Esophagus squamous epithelium (tissue), 5 donors: ENCODE data around the gene TMEM106B. TPM values are rescaled to one million over a fixed set of nuclear protein-coding genes. Genes with fewer than 3 reads are reported as not detected.

Experiments used
- DNase-seq: peaks from one replicate; lab custom pipeline; 2025; lab: John Stamatoyannopoulos, UW
- H3K27ac ChIP-seq, 4 donors: fragments of 200-600 bp; sonication (generic); one replicate each; pipeline ENCODE4 v1.5.1; 2016 to 2019; ENCODE audit warnings: mild to moderate bottlenecking in 1 of 4
- H3K27me3 ChIP-seq, 4 donors: fragments of 200-600 bp; sonication (generic); 1 replicate in 3 of 4; 2 replicates in 1 of 4; pipeline versions ENCODE4 v1.5.1 to v1.6.0; 2017 to 2021; ENCODE audit warnings: antibody characterized with exemption in 1 of 4
- H3K36me3 ChIP-seq, 3 donors: fragments of 200-600 bp; sonication (generic); one replicate each; pipeline ENCODE4 v1.5.1; 2016 to 2019
- H3K4me1 ChIP-seq, 3 donors: fragments of 200-600 bp; sonication (generic); one replicate each; pipeline ENCODE4 v1.5.1; 2017 to 2019
- H3K4me3 ChIP-seq, 4 donors: fragments of 200-600 bp; sonication (generic); 1 replicate in 3 of 4; 2 replicates in 1 of 4; pipeline ENCODE4 v1.5.1; 2016 to 2019; ENCODE audit warnings: mild to moderate bottlenecking in 2 of 4, moderate library complexity in 1 of 4
- H3K9me3 ChIP-seq, 3 donors: fragments of 200-600 bp; sonication (generic); one replicate each; pipeline ENCODE4 v1.5.1; 2016 to 2019
- CTCF ChIP-seq, 6 experiments: fragments of 450-650 bp in 4 of 6; fragments of 200-600 bp in 2 of 6; sonication (generic) in 2 of 6; IDR thresholded peaks; one replicate each; pipeline ENCODE4 v1.5.1; 2016 to 2019; ENCODE audit warnings: antibody characterized with exemption in 6 of 6, mild to moderate bottlenecking in 4 of 6, moderate library complexity in 4 of 6
- POLR2A ChIP-seq, 4 donors: fragments of 450-650 bp; IDR thresholded peaks; one replicate each; pipeline ENCODE4 v1.6.1; 2017; ENCODE audit warnings: antibody characterized with exemption in 4 of 4, mild to moderate bottlenecking in 4 of 4, moderate library complexity in 3 of 4
- WGBS, 2 donors: methylation state at CpG; one replicate each; pipeline ENCODE4 v1.1.5; 2018; 5-methylcytosine and 5-hydroxymethylcytosine counted together
- intact Hi-C: fragments of 100-400 bp; cut with DNase I; formaldehyde crosslinking; loops from one replicate; pipeline ENCODE4 v1.15.0; 2022
- total RNA-seq, 4 donors: library from RNA; depleted of rRNA; stranded (reverse); fragments of >200 nt; gene quantifications; one replicate each; pipeline ENCODE4 v1.1.0, GENCODE V29; 2016
- donor health status: DM: yes; HTN: yes; CAD: no.

Gene TMEM106B
- total RNA-seq, 4 donors from 2014 or later: 17.7 to 47.7 (median 39.7) TPM

- Histone ChIP-seq H3K9me3 (no peaks in the 10 kb centered on the region), H3K36me3 (no peaks in the 10 kb centered on the region)
- WGBS, 2 donors: 76 to 89% methylated on average over 1 of the region's 1 CpG
Observed at GRCh38 chr7:12174931-12175330, 36.2 kb upstream of the TMEM106B start.

GRCh38 chr7:12178317-12178716, 32.8 kb upstream of the TMEM106B start:
- Histone ChIP-seq H3K4me3 (no peak overlapping the region), H3K27me3 (no peaks in the 10 kb centered on the region), H3K36me3 (no peaks in the 10 kb centered on the region), H3K27ac (no peak overlapping the region), H3K9me3 (no peaks in the 10 kb centered on the region), H3K4me1 (no peaks in the 10 kb centered on the region)
- TF ChIP-seq POLR2A (IDR thresholded peaks at IDR 0.05) (no peak), CTCF (IDR thresholded peaks at IDR 0.05) (no peak)
- intact Hi-C loops: no loop called here
- DNase-seq: no peak
- 66 to 75% methylated on average over 2 of the region's 2 CpGs for WGBS, 2 donors

More at GRCh38 chr7:12174931-12175330, 36.2 kb upstream of the TMEM106B start:
- Histone ChIP-seq H3K27me3 (no peaks in the 10 kb centered on the region), H3K4me3 (no peak overlapping the region), H3K4me1 (no peaks in the 10 kb centered on the region), H3K27ac (no peak overlapping the region)
- intact Hi-C loops: no loop called here
- DNase-seq: no peak
- TF ChIP-seq POLR2A (IDR thresholded peaks at IDR 0.05) (no peak), CTCF (IDR thresholded peaks at IDR 0.05) (no peak)

GRCh38 chr7:12194426-12194825, 16.7 kb upstream of the TMEM106B start:
- Histone ChIP-seq H3K4me3 (no peak overlapping the region), H3K9me3 (no peaks in the 10 kb centered on the region), H3K27me3 (no peaks in the 10 kb centered on the region), H3K27ac (no peak overlapping the region), H3K36me3 (no peaks in the 10 kb centered on the region), H3K4me1 (no peaks in the 10 kb centered on the region)
- no peak for DNase-seq
- TF ChIP-seq POLR2A (IDR thresholded peaks at IDR 0.05) (no peak), CTCF (IDR thresholded peaks at IDR 0.05) (no peak)
- intact Hi-C loops: no loop called here

- no peaks in the 10 kb centered on the region for H3K4me1 ChIP-seq
- no peak for DNase-seq
- no peaks in the 10 kb centered on the region for H3K9me3 ChIP-seq
- no peak overlapping the region for H3K4me3 ChIP-seq
- intact Hi-C loops: no loop called here
- no peaks in the 10 kb centered on the region for H3K36me3 ChIP-seq
- H3K27me3 ChIP-seq: no peaks in the 10 kb centered on the region
- no peak overlapping the region for H3K27ac ChIP-seq
- TF ChIP-seq POLR2A (IDR thresholded peaks at IDR 0.05): no peak
- no peak for TF ChIP-seq CTCF (IDR thresholded peaks at IDR 0.05)
- 83 to 85% methylated on average over 2 of the region's 2 CpGs for WGBS, 2 donors
Observed at GRCh38 chr7:12196386-12196785, 14.7 kb upstream of the TMEM106B start.

GRCh38 chr7:12199363-12199762, 11.7 kb upstream of the TMEM106B start:
- H3K27me3 ChIP-seq: no peaks in the 10 kb centered on the region
- no peaks in the 10 kb centered on the region for H3K36me3 ChIP-seq
- H3K27ac ChIP-seq: no peak overlapping the region
- intact Hi-C loops: no loop called here
- H3K9me3 ChIP-seq: no peaks in the 10 kb centered on the region
- no peaks in the 10 kb centered on the region for H3K4me1 ChIP-seq
- H3K4me3 ChIP-seq: no peak overlapping the region
- no peak for DNase-seq
- no peak for TF ChIP-seq POLR2A (IDR thresholded peaks at IDR 0.05)
- TF ChIP-seq CTCF (IDR thresholded peaks at IDR 0.05): no peak
